Left lobe of liver (tissue), 1 donor: ENCODE results near the gene STK11. TPM values are rescaled to one million over a fixed set of nuclear protein-coding genes. Genes with fewer than 3 reads are reported as not detected.

Experiments
- total RNA-seq: library from RNA; stranded (reverse); gene quantifications from one replicate; pipeline ENCODE4 v1.2.1, GENCODE V29; 2021
- donor health status: DM: no; HTN: yes; CAD: no.

STK11 gene
- total RNA-seq, 1 donor from 2014 or later: 33.1 TPM

Other genes with a start within 250 kb of the STK11 start
- gene WDR18, start 221.4 kb upstream of the STK11 start, total RNA-seq: 34.7 TPM
- not detected for gene GRIN3B, start 205.4 kb upstream of the STK11 start, total RNA-seq
- gene TMEM259, start 184.7 kb upstream of the STK11 start, total RNA-seq: 117 TPM
- gene RNU6-2, start 184.3 kb upstream of the STK11 start, total RNA-seq: not detected
- gene CNN2, start 179.2 kb upstream of the STK11 start, total RNA-seq: 23.2 TPM
- 10.4 TPM for gene ABCA7, start 165.7 kb upstream of the STK11 start, total RNA-seq
- 5.1 TPM for gene ARHGAP45, start 138.6 kb upstream of the STK11 start, total RNA-seq
- gene POLR2E, start 110.4 kb upstream of the STK11 start, total RNA-seq: 143 TPM
- 247 TPM for gene GPX4, start 101.8 kb upstream of the STK11 start, total RNA-seq
- 22.6 TPM for gene SBNO2, start 31.5 kb upstream of the STK11 start, total RNA-seq
- gene CBARP, start 32.2 kb downstream of the STK11 start, total RNA-seq: 0.38 TPM
- 282 TPM for gene ATP5F1D, start 36.0 kb downstream of the STK11 start, total RNA-seq
- gene MIDN, start 42.8 kb downstream of the STK11 start, total RNA-seq: 51.7 TPM
- 125 TPM for gene CIRBP, start 63.6 kb downstream of the STK11 start, total RNA-seq
- 48.0 TPM for gene FAM174C, start 69.8 kb downstream of the STK11 start, total RNA-seq
- gene EFNA2, start 80.1 kb downstream of the STK11 start, total RNA-seq: 8.6 TPM
- gene NDUFS7, start 178.1 kb downstream of the STK11 start, total RNA-seq: 105 TPM
- gene GAMT, start 195.8 kb downstream of the STK11 start, total RNA-seq: 214 TPM
- 48.1 TPM for gene DAZAP1, start 201.8 kb downstream of the STK11 start, total RNA-seq
- gene RPS15, start 232.6 kb downstream of the STK11 start, total RNA-seq: 410 TPM
- gene APC2, start 244.3 kb downstream of the STK11 start, total RNA-seq: 0.13 TPM